Activated CD4-positive, alpha-beta T cell treated with anti-CD3 and anti-CD28 coated beads, Interleukin-2, Interleukin-4, amounts not matched to agents 100 ng/mL and 50 ng/mL, durations not matched to agents 16 hours and 8 hours (primary cell): ENCODE data around the gene PITRM1.

ENCODE experiments used
- DNase-seq: peaks from one replicate; pipeline ENCODE4 v3.0.0-alpha.2; 2020; ENCODE audit warnings: low spot score

PITRM1 gene

GRCh38 chr10:3166496-3167290 lies 5.9 kb downstream of the PITRM1 start:
- no peak for DNase-seq

DNA sequence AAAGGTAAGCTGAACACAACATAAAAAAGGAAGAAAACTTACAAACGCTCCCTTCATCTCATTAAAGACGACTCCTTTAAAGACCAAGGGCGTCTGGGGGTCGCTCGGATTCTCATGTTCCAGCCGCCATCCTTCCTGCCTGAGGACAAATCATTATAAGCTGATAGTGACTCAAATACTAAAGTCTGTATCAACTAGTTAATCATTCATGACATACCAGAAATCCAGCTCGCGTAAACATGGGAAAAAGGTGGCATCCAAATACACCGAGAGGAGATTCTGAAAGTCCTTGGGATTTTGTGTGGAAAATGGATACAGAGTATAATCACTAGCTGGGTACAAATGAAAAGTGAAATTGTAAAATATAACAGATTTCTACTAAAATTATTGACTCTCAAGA lies 7.4 kb downstream of the PITRM1 start:
- no peak for DNase-seq

DNA sequence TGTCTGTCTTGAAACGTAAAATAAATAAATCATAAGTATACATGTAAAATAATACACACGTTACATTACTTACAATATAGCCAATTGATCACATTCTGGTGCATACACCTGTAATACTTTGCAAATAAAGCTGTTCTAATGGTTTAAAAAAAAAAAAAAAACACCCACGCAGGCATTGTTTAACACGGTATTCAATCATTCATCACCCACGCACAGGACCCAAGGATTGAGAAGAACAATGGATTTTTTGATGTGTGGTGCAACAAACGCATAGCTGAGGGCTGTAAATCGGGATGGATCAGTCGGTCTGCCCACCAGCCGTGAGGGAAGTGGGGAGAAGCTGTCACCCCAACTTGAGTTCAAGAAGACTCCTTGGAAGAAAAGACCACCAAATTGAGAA lies 8.7 kb downstream of the PITRM1 start:
- no peak for DNase-seq

DNA sequence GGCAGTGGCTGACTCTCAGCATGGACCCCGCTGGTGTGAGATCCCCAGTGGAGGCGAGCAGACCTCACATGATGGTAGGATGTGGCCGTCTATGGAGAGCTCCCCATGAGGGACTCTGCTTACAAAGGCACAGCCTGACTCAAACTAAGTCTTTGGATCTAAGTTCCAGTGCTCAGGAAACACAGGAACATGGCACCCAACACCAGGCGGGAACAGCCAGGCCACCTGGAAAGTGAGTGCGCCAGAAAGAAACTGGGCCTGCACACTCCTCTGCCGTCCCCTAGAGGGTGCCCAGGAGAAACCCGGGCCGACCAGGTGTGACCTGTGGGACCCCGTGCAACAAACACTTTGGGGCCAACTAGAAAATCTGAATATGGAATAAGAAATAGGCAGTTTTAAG lies 10.0 kb downstream of the PITRM1 start:
- no peak for DNase-seq

DNA sequence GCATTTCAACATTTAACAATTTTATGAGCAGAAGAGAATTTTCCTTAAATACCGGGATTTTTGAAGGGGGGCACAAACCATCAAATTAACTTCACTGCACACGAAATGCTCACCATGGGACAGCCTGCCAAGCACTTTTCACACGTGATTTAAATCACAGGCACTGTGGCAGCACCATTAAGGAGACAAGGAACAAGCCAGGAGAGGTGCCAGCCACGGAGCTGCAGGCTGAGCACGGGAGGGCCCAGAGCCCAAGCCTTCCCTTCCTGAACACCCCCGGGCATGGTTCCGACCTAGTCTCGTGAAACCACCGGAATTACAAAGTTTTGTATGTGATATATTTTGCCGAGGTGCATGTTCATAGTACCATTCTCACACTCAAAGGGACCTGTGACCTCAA lies 13.4 kb downstream of the PITRM1 start:
- DNase-seq = no peak

- no peak for DNase-seq
These were observed 17.9 kb downstream of the PITRM1 start for GRCh38 chr10:3154666-3155065.

- no peak for DNase-seq
These were observed 20.0 kb downstream of the PITRM1 start for GRCh38 chr10:3152566-3152935.

GRCh38 chr10:3151889-3152565 lies 20.6 kb downstream of the PITRM1 start:
- DNase-seq = no peak

GRCh38 chr10:3150961-3151360 lies 21.6 kb downstream of the PITRM1 start:
- no peak for DNase-seq

- no peak for DNase-seq
These were observed 22.2 kb downstream of the PITRM1 start for GRCh38 chr10:3150366-3150765.

- no peak for DNase-seq
These were observed 22.7 kb downstream of the PITRM1 start for GRCh38 chr10:3149918-3150317.

- no peak for DNase-seq
These were observed 23.6 kb downstream of the PITRM1 start for GRCh38 chr10:3148994-3149393.

DNA sequence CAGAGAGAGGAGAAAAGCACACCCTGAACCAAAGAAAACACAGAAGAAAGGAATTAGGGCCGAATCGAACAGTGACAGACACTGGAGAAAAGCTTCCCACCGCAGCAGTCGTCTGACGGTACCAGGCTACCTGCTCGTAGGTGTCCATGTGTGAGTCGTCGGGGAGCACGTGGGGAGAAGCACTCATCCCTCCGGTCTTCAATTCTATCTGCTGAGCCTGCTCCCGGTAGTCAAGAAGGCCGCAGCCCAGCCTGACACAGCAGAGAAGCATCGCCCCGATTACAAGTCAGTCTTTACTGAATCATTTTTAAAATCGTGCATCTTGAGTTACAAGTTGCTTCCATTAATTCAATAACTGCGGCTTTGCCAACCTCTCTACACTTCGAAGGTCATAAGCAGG lies 24.5 kb downstream of the PITRM1 start:
- DNase-seq = no peak

GRCh38 chr10:3147117-3147820 lies 25.3 kb downstream of the PITRM1 start:
- no peak for DNase-seq

DNA sequence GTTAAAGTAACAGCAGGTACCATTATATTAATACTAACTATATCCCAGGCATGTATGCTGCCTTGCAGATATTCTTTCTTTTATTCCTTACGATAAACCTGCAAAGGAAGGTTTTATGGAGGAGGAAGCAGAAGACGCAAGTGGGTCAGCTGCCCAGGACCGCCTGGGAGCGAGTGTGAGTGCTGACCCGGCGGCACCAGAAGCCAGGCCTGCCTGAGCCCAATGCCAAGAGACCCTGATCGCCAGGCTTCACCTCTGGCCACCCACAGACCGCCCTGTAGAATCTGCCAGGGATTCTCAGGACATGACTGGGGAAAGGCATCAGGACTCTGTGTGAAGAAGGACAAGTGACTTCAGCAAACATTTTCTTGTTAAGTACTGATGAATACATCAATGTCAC lies 26.3 kb downstream of the PITRM1 start:
- DNase-seq = no peak

DNA sequence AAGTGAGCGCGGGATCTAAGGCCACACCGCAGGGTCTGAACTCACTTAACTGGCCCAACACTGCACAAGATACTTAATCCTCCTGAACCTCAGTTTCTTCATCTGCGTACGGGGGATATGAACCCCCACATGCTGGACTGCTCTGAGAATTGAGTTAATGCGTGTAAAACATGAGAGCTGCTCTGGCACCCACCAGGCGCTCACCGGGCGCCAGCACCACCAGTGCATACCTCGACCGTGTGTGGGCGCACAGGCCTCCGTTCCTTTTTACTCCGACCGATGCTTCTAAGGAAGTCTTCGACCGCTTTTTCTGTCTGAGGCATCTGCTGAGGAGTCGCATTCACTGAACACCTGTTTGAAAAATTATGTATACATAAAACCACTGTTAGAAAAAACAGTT lies 27.2 kb downstream of the PITRM1 start:
- no peak for DNase-seq

DNA sequence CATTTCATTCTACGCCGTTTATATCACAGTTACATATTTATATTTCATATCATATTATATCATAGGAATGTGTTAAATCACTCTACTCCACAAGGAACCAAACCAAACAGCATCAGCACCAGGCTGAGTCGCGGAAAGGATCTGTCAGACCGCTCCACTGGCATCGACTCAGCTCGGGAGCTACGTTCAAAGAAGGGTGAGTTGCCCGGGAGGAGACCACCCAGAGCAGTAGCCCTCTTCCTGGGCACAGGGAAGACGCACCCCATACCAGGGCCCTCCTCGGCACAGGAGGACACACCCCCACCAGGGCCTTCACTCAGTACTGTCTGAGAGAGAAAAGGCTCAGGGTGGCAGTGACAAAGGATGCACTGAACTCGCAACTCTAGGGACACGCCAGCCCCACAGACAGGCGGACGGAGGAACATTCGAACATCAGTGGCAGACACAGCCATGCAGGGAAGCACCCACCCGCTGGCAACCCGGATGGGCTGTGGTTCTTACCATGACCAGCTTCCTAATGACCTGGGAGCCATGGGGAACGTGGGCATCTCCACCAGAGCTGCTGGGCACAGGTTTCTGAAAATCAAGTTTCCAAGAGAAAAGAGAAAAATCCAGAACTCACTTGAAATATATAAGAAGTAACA lies 28.7 kb downstream of the PITRM1 start:
- DNase-seq = no peak

- DNase-seq = no peak
These were observed 29.2 kb downstream of the PITRM1 start for GRCh38 chr10:3143366-3143765.

GRCh38 chr10:3142146-3142875 lies 30.3 kb downstream of the PITRM1 start:
- DNase-seq = no peak

DNA sequence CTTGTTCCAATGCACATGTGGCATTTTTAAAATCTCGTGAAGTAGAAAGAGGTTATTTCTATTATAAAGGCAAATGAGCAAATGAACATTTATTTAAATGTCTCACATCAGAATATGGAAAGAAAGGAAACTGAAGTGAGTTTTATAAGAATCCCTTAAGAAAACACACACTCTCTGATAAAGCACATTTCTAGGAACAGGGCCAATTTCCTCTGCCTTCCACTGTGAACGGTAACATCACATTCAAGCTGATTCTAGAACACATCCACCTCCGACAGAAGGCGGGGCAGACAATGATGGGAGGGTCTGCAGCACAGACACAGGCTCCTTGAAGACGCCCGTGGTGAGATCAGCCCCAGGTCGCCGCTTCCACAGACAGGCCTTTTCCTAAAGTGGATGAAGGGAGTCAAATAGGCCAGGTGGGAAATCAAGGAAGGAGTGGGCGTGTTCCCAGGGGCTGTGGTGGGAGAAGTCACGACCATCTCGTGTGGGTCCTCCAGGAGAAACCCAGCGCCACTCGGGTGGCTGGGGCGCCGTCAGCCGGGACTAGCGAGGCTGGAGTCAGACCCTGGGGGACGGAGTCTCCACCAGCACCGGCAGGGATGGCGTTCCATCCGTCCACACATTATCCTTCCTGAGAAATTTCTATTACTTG lies 31.1 kb downstream of the PITRM1 start:
- DNase-seq = no peak

- DNase-seq = no peak
These were observed 32.3 kb downstream of the PITRM1 start for GRCh38 chr10:3140280-3140679.
